Globus pallidus (tissue), 1 donor: ENCODE measurements around the gene NKX1-1.
"Not testable (repeated sequence)": the region's sequence is repeated elsewhere in the genome, so short reads cannot be mapped to it uniquely, and the experiment has no call there.

Source experiments
- DNase-seq: peaks from one replicate; pipeline ENCODE4 v3.0.0-alpha.2; 2015; ENCODE audit warnings: low spot score

The NKX1-1 gene

GRCh38 chr4:1404573-1405253 is 1.5 kb downstream of the NKX1-1 start:
- no peak for DNase-seq

- DNase-seq, result no peak
These were observed 2.4 kb downstream of the NKX1-1 start for GRCh38 chr4:1403591-1404572.

GRCh38 chr4:1403177-1403583 is 3.1 kb downstream of the NKX1-1 start:
- no peak for DNase-seq

GRCh38 chr4:1402516-1403091 is 3.6 kb downstream of the NKX1-1 start:
- DNase-seq, result no peak

GRCh38 chr4:1402021-1402515 is 4.2 kb downstream of the NKX1-1 start:
- no peak for DNase-seq

GRCh38 chr4:1401409-1402020 is 4.7 kb downstream of the NKX1-1 start:
- DNase-seq, result no peak

GRCh38 chr4:1400831-1401408 is 5.3 kb downstream of the NKX1-1 start:
- DNase-seq, result no peak

- no peak for DNase-seq
These were observed 5.9 kb downstream of the NKX1-1 start for GRCh38 chr4:1400191-1400805.

GRCh38 chr4:1399508-1400190 is 6.6 kb downstream of the NKX1-1 start:
- no peak for DNase-seq

- DNase-seq, result no peak
These were observed 7.3 kb downstream of the NKX1-1 start for GRCh38 chr4:1398681-1399507.

- no peak for DNase-seq
These were observed 9.3 kb downstream of the NKX1-1 start for GRCh38 chr4:1396806-1397455.

GRCh38 chr4:1395941-1396805 is 10.1 kb downstream of the NKX1-1 start:
- DNase-seq, result no peak

- not testable (repeated sequence) for DNase-seq
These were observed 10.8 kb downstream of the NKX1-1 start for GRCh38 chr4:1395389-1395820.

- not testable (repeated sequence) for DNase-seq
These were observed 11.5 kb downstream of the NKX1-1 start for GRCh38 chr4:1394554-1395388.

GRCh38 chr4:1393866-1394265 is 12.4 kb downstream of the NKX1-1 start:
- no peak for DNase-seq

- not testable (repeated sequence) for DNase-seq
These were observed 12.9 kb downstream of the NKX1-1 start for GRCh38 chr4:1393363-1393762.
